Stimulated activated naive CD4-positive, alpha-beta T cell treated with Interleukin-2 at 50 U/mL for 16 hours (primary cell): ENCODE data around the gene FTHL17.
A peak's percentile ranks its signal among the peaks of the same experiment; 100 is the strongest.

Experiments used
- DNase-seq: peaks from one replicate; lab custom pipeline; 2025; lab: John Stamatoyannopoulos, UW

FTHL17 gene

GRCh38 chrX:31038575-31039326, 33.1 kb downstream of the FTHL17 start:
- peak; percentile 1 for DNase-seq

GRCh38 chrX:31036895-31037294, 34.9 kb downstream of the FTHL17 start:
- peak; percentile 0 for DNase-seq

GRCh38 chrX:31027351-31027750, 44.5 kb downstream of the FTHL17 start:
- DNase-seq, result no peak

- no peak for DNase-seq
Observed at GRCh38 chrX:31024866-31025265, 47.0 kb downstream of the FTHL17 start.

- DNase-seq, result no peak
Observed at GRCh38 chrX:31021537-31021936, 50.3 kb downstream of the FTHL17 start.
